Measurements from ENCODE around the gene NTN5.

NTN5 gene

DNA sequence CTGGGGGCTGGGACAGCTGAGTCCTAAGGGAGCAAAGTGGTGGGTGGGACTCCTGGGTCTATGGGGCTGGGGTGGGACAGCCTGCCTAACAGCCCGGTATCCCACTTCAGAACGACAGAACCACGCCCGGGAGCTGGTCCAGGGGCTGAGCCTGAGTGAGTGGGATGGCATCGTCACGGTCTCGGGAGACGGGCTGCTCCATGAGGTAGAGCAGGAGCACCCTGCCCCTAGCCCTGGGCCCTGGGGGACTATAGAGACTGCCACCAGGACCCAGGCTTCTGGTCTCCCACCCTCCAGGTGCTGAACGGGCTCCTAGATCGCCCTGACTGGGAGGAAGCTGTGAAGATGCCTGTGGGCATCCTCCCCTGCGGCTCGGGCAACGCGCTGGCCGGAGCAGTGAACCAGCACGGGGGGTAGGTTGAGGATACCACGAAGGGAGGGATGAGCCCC lies 44.9 kb downstream of the NTN5 start:
- DNase-seq: no peak

DNA sequence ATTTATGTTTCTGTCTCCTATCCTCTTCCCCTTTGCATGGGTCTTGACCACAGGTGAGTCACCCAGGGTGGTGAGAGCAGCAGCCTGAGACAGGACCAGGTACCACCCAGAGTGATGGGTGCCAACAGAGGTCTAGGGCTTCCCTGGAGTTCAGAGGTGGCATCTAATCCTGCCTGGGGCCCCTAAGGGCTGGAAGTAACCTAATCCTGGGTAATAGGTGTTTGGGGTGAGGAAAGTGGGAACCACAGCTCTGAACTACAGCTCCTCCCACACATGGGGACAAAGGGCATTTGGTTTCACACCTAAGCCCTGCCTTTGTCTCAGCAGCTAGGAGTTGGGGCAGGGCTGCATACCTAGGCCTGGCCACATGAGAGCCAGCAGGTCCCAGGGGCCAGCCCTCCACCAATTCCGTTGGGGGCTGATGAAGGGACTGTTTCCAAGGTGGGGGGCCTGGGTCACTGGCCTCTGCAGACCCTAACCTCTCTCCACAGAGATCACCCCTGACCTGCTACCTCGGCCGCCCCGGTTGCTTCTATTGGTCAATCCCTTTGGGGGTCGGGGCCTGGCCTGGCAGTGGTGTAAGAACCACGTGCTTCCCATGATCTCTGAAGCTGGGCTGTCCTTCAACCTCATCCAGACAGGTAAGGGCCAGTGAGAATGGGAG lies 45.5 kb downstream of the NTN5 start:
- DNase-seq: no peak

DNA sequence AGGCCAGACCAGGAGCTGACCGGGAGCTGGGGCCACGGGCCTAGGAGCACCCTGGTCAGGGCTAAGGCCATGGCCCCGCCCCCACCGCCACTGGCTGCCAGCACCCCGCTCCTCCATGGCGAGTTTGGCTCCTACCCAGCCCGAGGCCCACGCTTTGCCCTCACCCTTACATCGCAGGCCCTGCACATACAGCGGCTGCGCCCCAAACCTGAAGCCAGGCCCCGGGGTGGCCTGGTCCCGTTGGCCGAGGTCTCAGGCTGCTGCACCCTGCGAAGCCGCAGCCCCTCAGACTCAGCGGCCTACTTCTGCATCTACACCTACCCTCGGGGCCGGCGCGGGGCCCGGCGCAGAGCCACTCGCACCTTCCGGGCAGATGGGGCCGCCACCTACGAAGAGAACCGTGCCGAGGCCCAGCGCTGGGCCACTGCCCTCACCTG lies 46.9 kb downstream of the NTN5 start:
- DNase-seq: no peak

DNA sequence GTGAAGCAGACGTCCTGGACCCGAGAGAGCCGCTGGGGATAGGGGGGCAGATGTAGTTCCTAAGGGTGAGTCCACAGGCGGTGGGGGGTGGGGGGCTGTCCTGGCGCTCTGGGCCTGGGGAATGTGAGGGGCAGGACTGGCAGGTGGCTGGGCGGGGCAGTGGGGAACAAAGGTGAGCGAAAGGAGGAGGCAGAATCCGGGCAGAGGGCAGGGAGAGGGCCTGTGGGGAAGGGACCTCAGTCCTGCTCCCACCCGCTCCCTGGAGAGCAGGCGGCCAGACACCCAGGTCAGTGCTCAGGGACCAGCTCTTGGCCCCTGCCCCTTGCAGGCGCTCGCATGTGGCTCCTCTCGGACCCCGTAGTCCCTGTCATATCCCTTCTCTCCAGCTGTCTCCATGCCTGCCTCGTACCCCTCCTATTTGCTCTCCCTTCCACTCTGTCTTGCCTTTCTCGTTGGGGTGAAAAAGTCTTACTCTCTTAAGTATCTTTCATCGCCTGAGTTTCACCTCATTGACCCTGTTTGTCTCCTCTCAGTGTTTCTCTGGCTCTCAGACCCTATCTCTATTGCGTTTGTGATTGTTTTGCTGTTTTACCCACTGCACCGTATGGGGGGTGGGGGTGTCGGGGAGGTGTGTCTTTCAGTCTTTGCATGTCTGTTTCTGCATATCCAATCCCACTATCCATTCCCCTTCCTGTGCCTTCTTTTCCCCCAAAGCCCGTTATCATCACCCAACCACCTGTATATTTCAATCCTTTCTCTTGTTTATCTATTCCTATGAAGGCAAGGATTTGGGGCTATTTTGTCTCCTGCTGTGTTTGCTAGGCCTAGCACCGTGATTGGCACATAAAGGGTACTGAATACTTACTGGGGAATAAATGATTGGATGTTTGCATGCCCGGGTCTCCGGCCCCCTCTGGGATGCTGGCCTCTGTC lies 47.8 kb downstream of the NTN5 start:
- DNase-seq: no peak

DNA sequence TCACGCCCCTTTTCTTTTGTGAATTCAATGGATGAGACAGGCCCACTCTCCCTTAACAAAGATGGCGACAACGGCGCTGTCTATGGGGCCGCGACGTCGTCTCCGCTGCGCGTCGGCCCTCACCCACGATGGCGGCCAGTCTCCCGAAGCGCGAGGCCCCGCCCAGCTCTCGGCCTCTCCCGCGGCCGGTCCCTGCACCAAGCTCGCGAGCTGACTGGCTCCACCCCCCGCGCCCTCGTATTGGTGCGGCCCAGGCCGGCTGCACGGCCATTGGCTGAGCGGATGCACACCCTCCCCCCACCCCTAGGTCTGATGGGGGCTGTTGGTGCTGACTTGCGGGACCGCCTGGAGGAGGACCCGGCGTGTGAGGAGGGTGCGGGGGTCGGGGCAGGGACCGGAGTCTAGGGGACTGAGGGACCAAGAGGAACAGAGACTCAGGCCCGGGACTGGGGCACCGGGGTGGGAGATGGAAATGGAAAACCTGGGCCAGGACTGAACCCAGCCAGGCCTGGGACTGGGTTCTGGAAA lies 48.7 kb downstream of the NTN5 start:
- peak; percentile 94 to 98 (median 95) for DNase-seq

DNA sequence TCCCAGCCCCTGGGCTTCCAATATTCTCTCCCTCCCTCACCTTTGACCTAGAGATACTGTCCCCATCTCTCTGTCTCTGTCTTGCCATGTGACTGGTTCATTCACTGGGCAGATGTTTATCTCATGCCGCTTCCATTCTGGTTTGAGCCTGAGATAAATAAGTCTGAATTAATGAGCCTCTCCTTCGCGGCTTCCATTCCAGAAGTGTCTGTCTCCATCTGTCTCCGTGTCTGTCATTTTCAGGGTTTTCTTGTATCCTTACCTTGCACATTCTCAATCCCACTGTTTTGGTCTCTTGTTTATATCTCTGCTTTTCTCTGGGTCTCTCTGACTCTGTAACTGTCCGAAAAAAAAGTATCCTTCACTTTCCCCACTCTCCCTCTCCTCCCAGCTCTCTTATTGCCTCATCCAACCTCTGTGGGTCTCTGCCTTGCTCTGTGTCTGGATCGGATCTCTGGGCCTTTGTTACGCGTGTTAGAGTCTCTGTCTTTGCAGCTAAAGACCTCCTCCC lies 49.2 kb downstream of the NTN5 start:
- DNase-seq: no peak

DNA sequence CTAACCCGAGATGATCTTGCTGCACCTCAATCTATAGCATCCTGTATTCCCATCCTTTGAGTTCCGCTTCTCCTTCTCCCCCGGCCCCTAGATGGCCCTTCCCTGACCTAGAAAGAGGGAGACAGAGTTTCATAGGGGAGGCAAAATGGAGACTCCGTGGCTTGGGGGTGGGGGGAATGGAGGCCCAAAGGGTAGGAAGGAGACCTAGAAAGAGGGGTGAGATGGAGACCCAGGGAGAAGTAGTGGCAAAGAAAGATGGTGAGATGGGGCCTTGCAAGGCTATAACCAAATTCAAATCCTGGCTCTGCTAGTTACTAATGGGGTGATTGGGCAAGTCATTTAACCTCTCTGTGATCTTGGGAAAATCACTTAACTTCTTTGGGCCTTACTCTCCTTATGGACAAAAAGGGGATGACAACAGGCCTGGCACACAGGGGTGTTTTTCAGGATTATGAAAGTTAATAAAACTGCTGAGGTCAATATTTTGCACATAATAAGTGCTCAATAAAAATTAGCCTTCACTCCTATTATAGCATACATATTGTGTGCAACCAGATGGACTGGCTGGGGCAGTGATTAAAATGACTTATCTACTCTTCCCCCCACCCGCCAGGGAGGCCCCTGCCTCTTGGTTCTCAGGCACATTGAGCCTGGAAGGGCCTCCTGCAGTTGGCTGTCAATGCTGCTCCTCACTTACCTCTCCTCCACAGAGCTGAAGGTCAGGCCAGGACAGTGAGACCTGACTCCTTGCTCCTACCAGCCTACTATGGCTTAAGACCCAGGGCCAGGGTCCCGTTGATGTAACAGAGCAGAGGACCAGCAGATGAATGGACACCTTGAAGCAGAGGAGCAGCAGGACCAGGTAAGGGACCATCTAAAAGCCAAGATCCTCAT lies 52.9 kb downstream of the NTN5 start:
- DNase-seq: peak; percentile 39 to 61 (median 54)

DNA sequence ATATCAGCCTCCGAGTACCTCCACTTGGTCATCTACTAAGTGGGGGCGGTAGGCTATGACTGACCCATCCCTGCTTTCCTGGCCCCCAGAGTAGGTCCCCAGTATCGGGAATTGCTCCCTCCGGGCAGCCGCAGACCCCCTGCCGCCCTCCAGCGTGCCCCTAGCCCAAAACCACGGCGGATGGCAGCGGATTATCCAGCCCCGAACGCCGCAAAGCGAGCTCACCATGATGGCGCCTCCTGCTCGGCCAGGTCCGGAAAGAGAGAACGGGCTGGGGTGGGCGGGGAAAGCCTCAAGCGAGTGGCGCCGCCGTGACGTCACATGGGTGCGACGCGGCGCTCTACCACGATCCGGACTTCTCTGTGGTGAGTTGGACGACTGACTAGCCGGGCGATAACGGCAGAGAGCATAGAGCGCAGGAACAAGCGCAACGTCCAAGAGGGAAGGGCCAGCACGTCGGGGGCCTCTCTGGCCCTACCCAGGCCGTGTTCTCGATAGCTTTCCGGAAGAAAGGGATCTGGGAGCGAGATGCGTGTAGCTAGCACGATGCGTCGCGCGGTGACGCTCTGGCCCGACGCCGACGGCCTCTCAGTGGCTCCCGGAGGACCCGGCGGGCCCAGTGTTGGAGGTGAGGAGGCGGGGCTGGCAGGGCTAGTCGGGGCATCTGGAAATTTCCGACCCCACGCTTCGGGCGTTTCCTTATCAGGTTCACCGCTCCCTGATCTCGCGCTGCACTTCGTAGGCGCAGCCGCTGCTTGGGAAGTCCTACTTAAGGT lies 53.7 kb downstream of the NTN5 start, which contains the start of the genes RPL18 and SPHK2:
TSS of gene RPL18 (minus strand) at position 263 of the 776 bp plus-strand sequence. CDS start at position 228, 35 bp downstream.
TSS of gene SPHK2 (plus strand) at position 591 of the 776 bp plus-strand sequence. CDS start 1,009 bp downstream, outside the sequence.
- DNase-seq: peak; percentile 97 to 99 (median 98)

DNA sequence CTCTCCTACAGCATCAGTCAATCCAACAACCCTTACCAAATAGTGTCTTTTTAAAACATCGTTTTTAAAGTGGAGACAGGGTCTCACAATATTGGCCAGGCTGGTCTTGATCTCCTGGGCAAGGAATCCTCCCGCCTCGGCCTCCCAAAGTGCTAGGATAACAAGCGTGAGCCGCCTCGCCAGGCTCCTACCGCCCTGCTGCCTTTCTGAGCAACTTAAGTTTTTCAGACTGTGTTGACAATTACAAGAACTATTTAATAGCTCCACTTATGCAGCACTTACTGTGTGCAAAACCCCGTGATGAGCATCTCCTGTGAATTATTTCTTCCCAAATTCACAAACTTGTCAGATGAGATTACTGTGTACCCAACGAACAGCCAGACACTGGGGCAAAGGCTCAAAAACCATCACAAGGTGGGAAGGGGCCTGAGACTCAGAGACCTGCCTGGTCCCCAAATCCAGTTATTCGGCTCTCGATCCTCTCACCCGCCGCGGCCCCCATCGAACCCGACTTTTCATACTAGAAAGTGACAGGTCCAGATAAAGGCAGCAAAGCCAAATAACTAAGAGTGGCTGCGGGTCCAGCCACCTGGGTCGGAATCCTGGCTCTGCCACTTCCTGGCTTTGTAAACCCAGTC lies 54.4 kb downstream of the NTN5 start:
- DNase-seq: no peak

DNA sequence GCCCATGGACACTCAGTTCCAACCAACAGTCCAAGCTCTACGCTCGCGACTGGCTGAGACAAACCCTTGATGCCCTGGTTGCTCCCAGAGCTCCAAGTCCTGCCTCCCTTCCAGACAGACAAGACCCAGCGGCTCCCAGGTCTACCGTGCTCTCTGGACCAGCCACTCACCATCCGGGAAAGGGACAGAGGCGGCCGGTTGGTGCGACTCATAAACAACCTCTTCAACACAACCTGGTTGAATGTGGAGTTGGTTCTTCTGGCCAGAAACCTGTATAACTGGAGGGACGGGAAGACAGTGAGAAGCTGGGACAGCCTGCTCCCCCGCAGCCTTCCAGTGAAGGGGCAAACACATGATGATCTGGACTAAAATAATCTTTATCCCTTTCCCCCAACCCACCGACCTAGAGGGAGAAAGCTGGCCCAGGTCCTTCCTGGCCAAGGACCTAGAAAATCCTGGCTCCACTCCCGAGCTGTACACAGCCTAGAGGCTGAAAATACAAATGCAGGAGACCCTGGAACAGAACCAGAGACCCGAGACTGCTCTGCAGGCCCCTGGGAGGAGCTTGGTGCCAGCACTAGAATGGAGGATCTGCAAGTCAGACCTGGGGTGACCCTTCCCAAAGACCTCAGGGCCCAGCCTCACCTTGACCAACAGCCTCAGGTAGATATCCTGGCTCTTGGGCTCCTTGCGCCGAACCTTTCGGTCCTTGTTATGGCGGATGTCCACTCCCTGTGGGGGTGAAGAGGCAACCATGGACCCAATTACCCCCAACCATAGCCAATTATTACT lies 55.5 kb downstream of the NTN5 start:
- DNase-seq: no peak

DNA sequence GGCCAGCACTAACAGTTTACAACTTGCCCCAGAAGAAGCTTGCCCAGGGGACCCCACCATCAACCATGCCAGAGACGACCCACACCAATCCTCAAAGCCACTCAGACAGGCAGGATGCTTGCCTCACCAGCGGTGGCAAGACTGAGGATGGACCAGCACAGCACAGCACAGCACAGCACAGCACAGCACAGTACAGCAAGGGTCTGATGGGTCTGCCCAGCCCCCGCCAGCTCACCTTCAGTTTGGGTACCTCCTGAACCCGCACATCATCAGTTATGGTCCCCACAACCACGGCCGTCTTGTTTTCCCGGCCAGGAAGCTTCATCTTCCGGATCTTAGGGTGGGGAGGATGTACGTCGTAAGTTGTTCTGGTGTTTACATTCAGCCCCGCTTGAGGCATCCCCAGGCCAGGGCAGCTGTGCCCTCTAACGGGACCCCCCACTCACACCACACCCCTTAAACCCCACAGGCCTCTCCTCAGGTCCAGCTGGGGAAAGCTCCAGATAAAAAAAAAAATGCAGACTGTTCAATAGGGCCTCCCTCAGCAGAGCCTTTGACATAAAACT lies 56.2 kb downstream of the NTN5 start:
- no peak for DNase-seq

DNA sequence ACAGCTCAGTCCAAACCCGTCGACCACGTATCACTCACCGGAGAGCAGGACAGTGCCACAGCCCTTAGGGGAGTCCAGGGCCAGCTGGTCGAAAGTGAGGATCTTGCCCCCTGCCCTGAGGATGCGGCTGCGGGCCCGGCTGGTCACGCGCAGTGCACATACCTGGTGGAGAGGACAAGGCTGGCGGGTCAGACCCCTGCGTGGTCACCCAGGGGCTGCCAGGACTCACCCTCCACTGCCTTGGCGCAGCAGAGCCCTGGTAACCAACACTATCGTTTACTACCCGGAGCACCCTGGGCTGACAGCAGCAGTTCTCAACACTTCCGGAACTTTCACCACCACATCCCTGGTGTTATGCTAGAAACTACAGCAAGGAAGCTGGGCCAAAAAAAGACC lies 56.8 kb downstream of the NTN5 start:
- no peak for DNase-seq

DNA sequence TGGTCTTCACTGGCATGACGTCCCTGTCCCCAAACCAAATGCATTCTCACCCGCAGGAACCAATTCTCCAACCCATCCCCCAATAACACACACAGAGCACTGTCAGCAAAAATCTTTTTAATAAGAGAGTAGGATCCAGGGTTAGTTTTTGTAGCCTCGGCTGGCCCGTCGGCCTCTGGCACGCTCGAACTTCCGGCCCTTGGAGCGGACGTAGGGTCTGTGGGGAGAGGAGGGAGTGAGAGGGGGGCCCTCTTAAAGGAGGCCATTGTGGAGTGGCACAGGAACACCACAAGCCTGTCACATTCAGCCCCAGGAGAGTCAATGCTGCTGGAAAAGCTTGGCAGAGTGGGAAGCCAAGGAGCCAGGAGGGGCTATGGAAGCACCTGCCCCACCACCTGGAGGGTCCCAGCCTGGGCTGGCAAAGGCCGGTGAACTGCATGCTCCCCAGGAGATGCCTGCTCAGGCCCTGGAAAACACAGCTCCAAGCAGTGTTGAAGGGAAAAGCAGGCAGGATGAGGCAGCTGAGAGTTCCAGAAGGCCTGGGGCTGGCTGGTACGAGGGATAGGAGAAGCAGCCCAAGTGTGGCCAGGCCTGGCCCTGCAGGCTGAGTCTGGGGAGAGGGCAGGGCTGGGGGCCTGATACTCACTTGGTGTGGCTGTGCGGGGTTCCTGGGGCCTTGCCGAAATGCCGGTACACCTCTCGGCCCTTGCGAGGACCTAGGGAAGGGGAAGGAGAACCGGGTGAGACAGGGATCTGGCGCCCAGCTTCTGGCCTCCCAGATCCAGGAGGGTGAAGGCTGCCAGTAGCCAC lies 57.4 kb downstream of the NTN5 start:
- no peak for DNase-seq

DNA sequence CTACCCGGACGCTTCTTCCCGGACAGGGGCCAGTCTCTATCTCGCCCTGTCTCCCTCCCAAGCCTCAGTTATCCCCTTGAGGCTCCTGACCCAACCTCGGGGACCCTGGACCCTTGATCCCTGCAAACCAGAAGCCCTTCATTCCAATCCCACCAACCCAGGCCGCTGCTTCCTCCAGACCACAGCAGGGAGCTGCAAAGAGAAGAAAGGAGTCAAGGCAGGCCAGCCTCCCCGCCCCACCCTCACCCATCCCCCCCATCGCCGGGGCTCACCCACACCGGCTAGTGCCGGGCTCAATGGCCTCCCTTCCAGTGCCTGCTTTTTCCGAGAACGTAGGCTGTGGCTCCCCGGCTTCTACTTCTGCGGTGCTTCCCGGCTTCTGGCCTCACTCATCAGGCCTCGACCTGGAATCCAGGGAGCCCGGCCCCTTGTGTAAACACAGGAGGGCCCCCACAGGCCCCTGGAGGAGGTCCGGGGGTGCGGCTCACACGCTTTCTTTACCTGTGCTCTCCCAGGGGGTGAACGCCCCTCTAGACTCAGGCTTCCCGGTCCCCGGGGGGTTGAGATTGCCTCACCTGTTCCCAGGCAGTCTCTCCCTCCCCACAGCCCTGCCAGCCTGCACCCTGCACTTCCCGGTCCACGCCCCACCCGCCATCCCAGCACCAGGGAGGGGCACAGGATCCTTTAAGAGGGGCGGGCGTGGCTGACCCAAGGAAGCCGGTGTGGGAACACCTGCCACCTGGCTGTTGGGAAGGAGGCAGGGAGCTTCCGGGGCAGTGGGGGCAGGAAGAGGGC lies 58.2 kb downstream of the NTN5 start, which contains the start of gene FAM83E:
TSS of gene FAM83E (minus strand) at position 641 of the 795 bp plus-strand sequence. CDS start 1,704 bp downstream, outside the sequence.
- no peak for DNase-seq

DNA sequence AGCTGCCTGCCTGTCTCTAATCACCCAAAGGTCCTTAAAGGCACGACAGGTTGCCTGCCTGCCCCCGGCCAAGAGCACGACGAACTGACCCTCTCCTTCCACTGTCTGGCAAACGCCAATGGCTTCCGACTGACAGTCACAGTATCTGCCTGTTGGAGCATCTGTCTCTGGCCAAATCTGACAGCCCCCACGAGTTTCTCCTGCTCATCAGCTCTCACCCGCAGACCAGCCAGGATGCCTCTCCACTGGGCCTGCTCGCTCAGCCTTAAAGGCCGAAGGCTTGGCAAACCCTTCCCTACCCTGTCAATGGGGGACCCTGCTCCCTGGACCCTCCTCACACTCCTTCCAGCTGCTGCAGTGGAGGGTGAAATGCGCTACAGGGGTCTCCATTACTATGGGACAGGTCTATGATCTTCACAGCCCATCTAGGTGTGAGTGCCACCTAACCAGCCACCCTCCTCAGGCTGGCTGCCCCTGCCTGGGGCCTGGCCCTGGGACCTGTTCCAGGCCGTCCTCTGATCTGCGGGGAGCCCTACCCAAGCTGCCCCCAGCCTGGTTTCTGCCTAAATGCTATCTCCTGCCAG lies 58.9 kb downstream of the NTN5 start:
- DNase-seq: no peak

DNA sequence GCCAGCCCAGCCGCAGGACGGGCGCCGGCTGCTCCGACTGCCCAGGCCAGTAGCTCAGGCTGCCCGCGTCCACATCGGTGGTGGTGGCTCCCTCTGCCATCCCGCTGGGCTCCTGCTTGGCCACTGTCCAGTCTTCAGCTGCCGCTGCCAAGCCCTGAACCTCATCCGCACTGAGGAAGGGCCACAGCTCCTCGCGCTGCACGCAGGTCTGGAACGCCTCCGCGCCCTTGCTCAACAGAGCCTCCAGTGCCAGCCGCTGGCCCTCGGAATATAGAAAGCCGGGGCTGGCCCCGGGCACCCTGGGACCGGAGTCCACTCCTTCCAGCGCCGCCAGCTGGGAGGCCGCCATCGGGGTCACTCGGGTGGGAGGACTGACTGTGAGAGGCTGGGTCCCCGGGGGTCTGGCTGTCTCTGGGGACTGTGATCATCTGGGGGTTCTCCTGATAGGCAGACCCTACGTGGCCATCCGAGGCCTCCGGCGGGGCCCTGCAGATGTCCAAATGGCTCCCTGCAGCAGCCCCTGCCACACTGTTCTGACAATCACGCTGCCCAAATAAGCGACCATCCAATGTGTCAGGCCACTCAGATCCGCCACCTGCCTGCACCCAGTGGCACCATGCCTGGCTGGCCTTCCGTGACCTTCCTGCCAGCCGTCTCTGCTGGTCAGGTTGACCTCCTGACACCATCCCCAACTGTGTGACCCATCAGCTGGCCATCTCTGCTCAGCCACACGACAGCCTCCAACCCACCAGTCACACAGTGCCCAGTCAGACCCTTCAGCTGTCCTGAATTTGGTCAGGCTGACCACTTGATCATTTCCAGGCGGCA lies 59.6 kb downstream of the NTN5 start:
- no peak for DNase-seq

Data from suppressor macrophage treated with lipopolysaccharide for 1 hour (primary cell).